ENCODE data around the gene LITAFD.

The LITAFD gene

DNA sequence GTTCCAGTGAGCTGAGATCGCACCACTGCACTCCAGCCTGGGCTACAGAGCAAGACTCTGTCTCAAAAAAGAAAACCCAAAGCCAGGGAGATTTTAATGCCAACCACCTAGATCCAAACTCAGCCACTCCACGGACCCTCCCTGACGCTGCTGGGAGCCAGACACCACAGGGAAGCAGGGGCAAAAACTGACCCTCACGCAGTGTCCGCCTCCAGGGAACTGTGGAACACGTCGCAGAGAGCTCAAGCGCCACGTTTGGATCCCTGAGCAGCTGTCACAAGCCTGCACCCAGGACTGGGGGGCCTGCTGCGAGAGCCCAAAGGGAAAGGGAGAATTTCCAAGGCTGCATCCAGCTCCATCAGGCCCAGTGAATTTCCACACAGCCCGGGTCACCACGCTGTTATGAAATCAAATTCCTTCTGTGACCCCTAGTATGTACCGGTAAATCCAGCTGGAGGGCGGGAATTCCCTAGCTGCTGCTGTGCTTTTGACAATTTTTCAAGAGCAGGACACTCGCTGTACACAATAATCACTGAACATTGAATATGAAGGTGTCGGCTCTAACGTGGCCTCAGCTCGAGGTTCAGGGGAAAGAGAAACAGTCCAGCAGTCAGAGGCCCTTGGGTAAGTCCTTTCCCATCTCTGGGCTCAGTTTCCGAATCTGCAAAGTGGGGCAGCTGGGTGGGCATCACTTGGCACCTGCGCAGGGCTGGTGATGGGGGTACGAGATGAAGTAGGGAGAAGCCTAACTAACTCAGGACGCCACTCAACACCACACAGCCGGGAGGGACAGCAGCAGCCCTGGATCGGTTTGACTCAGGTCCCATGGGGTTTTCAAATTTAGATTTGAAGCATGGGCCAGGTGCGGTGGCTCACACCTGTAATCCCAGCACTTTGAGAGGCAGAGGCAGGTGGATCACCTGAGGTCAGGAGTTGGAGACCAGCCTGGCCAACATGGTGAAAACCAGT lies 22.0 kb upstream of the LITAFD start:
- H3K27ac ChIP-seq: no peak overlapping the region
- H3K36me3 ChIP-seq: peaks cover 43% of the 10 kb centered on the region
- no peaks in the 10 kb centered on the region for H3K27me3 ChIP-seq
- no peak overlapping the region for H3K4me3 ChIP-seq (ENCODE audit: low read depth in 1 of 2, low read length in 1 of 2)
- TF ChIP-seq, protein P1, sequence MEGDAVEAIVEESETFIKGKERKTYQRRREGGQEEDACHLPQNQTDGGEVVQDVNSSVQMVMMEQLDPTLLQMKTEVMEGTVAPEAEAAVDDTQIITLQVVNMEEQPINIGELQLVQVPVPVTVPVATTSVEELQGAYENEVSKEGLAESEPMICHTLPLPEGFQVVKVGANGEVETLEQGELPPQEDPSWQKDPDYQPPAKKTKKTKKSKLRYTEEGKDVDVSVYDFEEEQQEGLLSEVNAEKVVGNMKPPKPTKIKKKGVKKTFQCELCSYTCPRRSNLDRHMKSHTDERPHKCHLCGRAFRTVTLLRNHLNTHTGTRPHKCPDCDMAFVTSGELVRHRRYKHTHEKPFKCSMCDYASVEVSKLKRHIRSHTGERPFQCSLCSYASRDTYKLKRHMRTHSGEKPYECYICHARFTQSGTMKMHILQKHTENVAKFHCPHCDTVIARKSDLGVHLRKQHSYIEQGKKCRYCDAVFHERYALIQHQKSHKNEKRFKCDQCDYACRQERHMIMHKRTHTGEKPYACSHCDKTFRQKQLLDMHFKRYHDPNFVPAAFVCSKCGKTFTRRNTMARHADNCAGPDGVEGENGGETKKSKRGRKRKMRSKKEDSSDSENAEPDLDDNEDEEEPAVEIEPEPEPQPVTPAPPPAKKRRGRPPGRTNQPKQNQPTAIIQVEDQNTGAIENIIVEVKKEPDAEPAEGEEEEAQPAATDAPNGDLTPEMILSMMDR (IDR thresholded peaks at IDR 0.05): no peak
- no peaks in the 10 kb centered on the region for H3K4me1 ChIP-seq (ENCODE audit: control insufficient read depth in 1 of 2, insufficient read depth in 1 of 2, low read depth in 1 of 2, low read length in 1 of 2)
- H3K9me3 ChIP-seq: no peaks in the 10 kb centered on the region

DNA sequence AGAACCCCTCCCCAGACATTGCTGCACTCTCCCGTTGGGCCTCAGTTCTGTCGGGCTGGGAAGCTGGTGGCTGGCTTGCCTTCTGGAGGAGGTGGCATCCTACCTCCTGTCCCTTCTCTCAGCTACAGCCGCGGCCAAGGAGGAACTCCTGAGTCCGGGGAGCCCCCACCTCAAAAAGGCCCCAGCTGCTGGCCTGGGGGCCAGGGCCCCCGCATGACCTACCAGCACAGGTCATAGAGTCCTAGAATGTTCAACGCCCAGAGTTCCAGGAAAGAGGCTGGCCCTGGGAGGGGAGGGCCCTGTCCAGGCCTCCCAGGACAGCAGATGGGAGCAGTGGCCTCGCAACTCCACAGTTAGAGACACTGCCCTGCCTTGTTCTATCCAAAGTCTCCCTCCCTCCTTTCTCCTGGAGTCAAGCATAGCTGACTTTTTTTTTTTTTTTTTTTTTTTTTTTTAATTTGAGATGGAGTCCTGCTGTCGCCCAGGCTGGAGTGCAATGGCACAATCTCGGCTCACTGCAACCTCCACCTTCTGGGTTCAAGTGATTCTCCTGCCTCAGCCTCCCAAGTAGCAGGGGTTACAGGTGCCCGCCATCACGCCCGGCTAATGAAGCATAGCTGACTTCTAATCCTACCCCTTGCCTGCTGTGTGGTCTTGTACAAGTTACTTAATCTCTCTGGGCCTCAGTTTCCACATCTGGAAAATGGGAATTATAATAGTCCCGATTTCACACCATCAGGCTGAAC lies 20.4 kb upstream of the LITAFD start:
- Histone ChIP-seq H3K9me3 (no peaks in the 10 kb centered on the region), H3K4me3 (ENCODE audit: low read depth in 1 of 2, low read length in 1 of 2) (no peak overlapping the region), H3K4me1 (ENCODE audit: control insufficient read depth in 1 of 2, insufficient read depth in 1 of 2, low read depth in 1 of 2, low read length in 1 of 2) (peaks cover under 1 to 5% of the 10 kb centered on the region in 2 experiments)

DNA sequence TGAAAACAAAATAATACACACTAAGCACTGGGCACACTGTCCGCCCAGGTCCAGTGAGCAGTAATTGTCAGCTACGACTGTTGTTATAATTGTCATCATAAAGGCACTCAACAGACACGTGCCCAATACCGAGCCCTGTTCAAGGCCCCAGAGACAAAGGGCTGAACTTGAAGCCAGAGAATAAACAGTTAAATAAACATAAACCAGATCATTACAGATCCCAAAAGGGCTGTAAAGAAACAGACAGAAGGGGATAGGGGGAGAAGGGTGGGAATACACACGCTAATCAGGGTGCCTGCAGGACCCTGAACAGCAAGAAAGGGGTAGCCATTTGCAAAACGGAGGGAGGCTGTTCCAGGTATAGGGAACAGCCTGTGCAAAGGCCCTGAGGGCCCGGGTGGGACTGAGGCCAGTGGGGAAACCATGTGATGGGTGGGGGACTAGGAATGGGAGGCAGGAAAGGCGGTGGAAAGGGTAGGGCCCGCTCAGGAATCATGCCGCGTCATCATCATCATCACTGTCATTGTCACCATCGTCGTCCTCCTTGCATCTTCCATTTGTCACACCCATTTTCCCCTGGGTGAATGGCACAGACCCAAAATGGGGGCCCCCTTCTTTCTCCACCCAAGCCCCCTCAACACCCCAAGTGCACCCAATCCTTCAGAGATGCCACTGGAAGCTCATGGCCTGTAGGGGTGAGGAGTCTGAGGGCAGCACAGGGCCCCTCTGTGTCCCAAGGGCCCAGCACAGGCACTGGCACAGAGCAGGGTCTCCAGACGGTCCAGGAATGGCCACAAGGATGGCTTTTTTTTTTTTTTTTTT lies 19.6 kb upstream of the LITAFD start:
- Histone ChIP-seq H3K27me3 (no peaks in the 10 kb centered on the region), H3K27ac (no peak overlapping the region), H3K36me3 (peaks cover 25% of the 10 kb centered on the region), H3K4me3 (ENCODE audit: low read depth in 1 of 2, low read length in 1 of 2) (no peak overlapping the region), H3K9me3 (no peaks in the 10 kb centered on the region), H3K4me1 (ENCODE audit: control insufficient read depth in 1 of 2, insufficient read depth in 1 of 2, low read depth in 1 of 2, low read length in 1 of 2) (peaks cover 8 to 13% of the 10 kb centered on the region in 2 experiments)
- TF ChIP-seq, protein P1 (IDR thresholded peaks at IDR 0.05): no peak

More for the DNA sequence above, 20.4 kb upstream of the LITAFD start:
- Histone ChIP-seq H3K27me3 (no peaks in the 10 kb centered on the region), H3K27ac (no peak overlapping the region), H3K36me3 (peaks cover 28% of the 10 kb centered on the region)
- TF ChIP-seq, protein P1 (IDR thresholded peaks at IDR 0.05): no peak

DNA sequence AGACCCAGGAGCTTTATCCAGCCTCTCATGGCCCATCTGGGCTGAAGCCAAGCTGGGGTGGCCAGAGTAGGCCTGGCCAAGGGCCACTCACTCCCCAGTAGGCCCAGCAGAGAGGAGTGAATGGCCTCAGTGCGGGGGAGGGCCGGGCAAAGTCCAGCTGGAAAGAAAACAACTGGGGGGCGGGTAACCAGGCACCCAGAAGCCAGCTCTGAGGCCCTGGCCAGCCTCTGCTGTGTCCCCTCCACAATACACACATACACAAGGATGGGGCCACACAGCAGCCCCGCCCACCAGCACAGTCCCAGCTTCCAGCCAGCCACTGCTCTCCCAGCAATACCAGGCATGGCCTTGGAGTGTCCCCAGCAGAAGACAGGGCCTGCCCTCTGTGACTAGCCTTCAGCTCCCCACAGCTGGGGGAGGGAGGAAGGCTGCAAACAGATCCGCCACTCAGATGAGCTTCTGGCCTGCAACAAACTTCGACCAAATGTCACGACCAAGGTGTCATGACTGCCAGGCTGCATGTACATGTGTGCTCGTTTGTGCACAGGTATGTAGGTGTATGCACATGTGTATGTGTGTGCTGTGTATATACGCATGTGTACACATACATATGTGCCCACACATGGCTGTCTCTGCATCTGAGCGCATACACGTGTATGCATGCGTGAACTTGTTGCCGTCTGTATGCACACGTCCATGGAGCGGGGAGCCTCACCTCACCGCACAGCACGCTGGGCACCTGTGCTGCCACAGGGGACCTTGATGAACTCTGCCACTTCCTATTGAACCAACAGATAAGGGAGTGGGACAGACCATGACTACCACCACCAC lies 18.3 kb upstream of the LITAFD start:
- peaks cover 14% of the 10 kb centered on the region for H3K36me3 ChIP-seq
- peaks cover 16 to 19% of the 10 kb centered on the region in 2 experiments for H3K4me1 ChIP-seq (ENCODE audit: control insufficient read depth in 1 of 2, insufficient read depth in 1 of 2, low read depth in 1 of 2, low read length in 1 of 2)
- no peak overlapping the region for H3K27ac ChIP-seq
- H3K27me3 ChIP-seq: no peaks in the 10 kb centered on the region
- H3K9me3 ChIP-seq: no peaks in the 10 kb centered on the region
- H3K4me3 ChIP-seq (ENCODE audit: low read depth in 1 of 2, low read length in 1 of 2): no peak overlapping the region
- TF ChIP-seq, protein P1 (IDR thresholded peaks at IDR 0.05): no peak

All from neutrophil (primary cell).